IMR-90 (cell line): ENCODE results near the gene DPCD. TPM values are rescaled to one million over a fixed set of nuclear protein-coding genes. Genes with fewer than 3 reads are reported as not detected.

Experiments
- ATAC-seq: fragments of 200-7000 bp; cut with Tn5 transposase; 2 replicates; pipeline ENCODE4 v1.9.1; 2020; ENCODE audit warnings: low read depth, mild to moderate bottlenecking, moderate library complexity
- BruUV-seq: library from RNA; stranded (reverse); fragments of 400-500 nt; replicated peaks from 2 replicates; lab custom pipeline; 2021; lab: Mats Ljungman, UMichigan
- CTCF ChIA-PET: fragments of 300-600 bp; formaldehyde crosslinking; extraction: SDS; loops from one replicate; lab custom pipeline; 2021; ENCODE audit warnings: antibody characterized with exemption; lab: Yijun Ruan, JAX
- POLR2A ChIA-PET: fragments of 300-600 bp; sonication (Branson Sonifier 250); formaldehyde crosslinking; loops from one replicate; lab custom pipeline; 2022; ENCODE audit warnings: antibody characterized with exemption; ENCODE audit not compliant: unreplicated experiment; lab: Charles Lee
- DNase-seq: peaks from one replicate; pipeline ENCODE4 v3.0.0; 2013
- H2AFZ ChIP-seq: replicated peaks from 2 replicates; pipeline ENCODE3; 2013; ENCODE audit warnings: low read length, mild to moderate bottlenecking; ENCODE audit not compliant: poor library complexity
- H2AK5ac ChIP-seq: 2 replicates; pipeline ENCODE4 v1.6.1; 2013; ENCODE audit warnings: low read depth, low read length, inconsistent platforms
- H2AK9ac ChIP-seq: replicated peaks from 2 replicates; pipeline ENCODE3; 2013; ENCODE audit warnings: mild to moderate bottlenecking, low read depth, low read length, moderate library complexity; ENCODE audit not compliant: poor library complexity
- H2BK120ac ChIP-seq: 2 replicates; pipeline ENCODE4 v1.6.1; 2013; ENCODE audit warnings: low read depth, low read length, inconsistent platforms
- H2BK15ac ChIP-seq: 3 replicates; pipeline ENCODE4 v1.6.1; 2013; ENCODE audit warnings: low read depth, low read length, inconsistent platforms
- H2BK20ac ChIP-seq: 2 replicates; pipeline ENCODE4 v1.6.1; 2013; ENCODE audit warnings: low read depth, mild to moderate bottlenecking, inconsistent platforms, low read length, moderate library complexity
- H2BK5ac ChIP-seq: 2 replicates; pipeline ENCODE4 v1.6.1; 2013; ENCODE audit warnings: mild to moderate bottlenecking, low read depth, low read length, inconsistent platforms; ENCODE audit not compliant: poor library complexity, severe bottlenecking
- H3K14ac ChIP-seq: replicated peaks from 2 replicates; pipeline ENCODE4 v1.6.1; 2013; ENCODE audit warnings: low read depth, low read length, inconsistent platforms
- H3K18ac ChIP-seq: 2 replicates; pipeline ENCODE4 v1.6.1; 2013; ENCODE audit warnings: low read depth, low read length, control low read depth
- H3K23ac ChIP-seq: 2 replicates; pipeline ENCODE4 v1.6.1; 2013; ENCODE audit warnings: low read depth, low read length, inconsistent platforms
- H3K27ac ChIP-seq: 2 replicates; pipeline ENCODE4 v1.5.1; 2013; ENCODE audit warnings: mild to moderate bottlenecking, control low read depth, low read length; ENCODE audit not compliant: insufficient read depth
- H3K27me3 ChIP-seq: 2 replicates; pipeline ENCODE4 v1.6.1; 2013; ENCODE audit warnings: low read length; ENCODE audit not compliant: control insufficient read depth, insufficient read depth
- H3K36me3 ChIP-seq: 2 replicates; pipeline ENCODE4 v1.6.1; 2013; ENCODE audit warnings: low read length, mixed read lengths; ENCODE audit not compliant: control insufficient read depth, insufficient read depth
- H3K4ac ChIP-seq: 2 replicates; pipeline ENCODE4 v1.6.1; 2013; ENCODE audit warnings: low read depth, low read length, inconsistent platforms
- H3K4me1 ChIP-seq: 2 replicates; pipeline ENCODE4 v1.6.1; 2013; ENCODE audit warnings: low read length, mixed read lengths; ENCODE audit not compliant: control insufficient read depth, insufficient read depth
- H3K4me2 ChIP-seq: 2 replicates; pipeline ENCODE4 v1.6.1; 2013; ENCODE audit warnings: low read depth, mild to moderate bottlenecking, control low read depth, low read length, moderate library complexity
- H3K4me3 ChIP-seq: 2 replicates; pipeline ENCODE4 v1.5.1; 2013; ENCODE audit warnings: low read depth, mild to moderate bottlenecking, control low read depth, low read length, moderate library complexity; ENCODE audit not compliant: insufficient read depth
- H3K56ac ChIP-seq: 2 replicates; pipeline ENCODE4 v1.6.1; 2013; ENCODE audit warnings: low read length, inconsistent platforms; ENCODE audit not compliant: insufficient read depth; ENCODE audit errors: extremely low read depth
- H3K79me1 ChIP-seq, 2 experiments: 2 replicates each; pipeline ENCODE4 v1.6.1; 2013; ENCODE audit warnings: low read length in 2 of 2, inconsistent platforms in 1 of 2, low read depth in 1 of 2
- H3K9ac ChIP-seq: 2 replicates; pipeline ENCODE4 v1.6.1; 2013; ENCODE audit warnings: low read depth, low read length, control low read depth
- H3K9me1 ChIP-seq: 2 replicates; pipeline ENCODE4 v1.6.1; 2013; ENCODE audit warnings: low read length, inconsistent platforms; ENCODE audit not compliant: insufficient read depth
- H3K9me3 ChIP-seq: 2 replicates; pipeline ENCODE4 v1.6.1; 2013; ENCODE audit warnings: low read length; ENCODE audit not compliant: control insufficient read depth, insufficient read depth
- H4K20me1 ChIP-seq: 2 replicates; pipeline ENCODE4 v1.6.1; 2013; ENCODE audit warnings: low read length, inconsistent platforms; ENCODE audit not compliant: insufficient read depth
- H4K5ac ChIP-seq: 2 replicates; pipeline ENCODE4 v1.6.1; 2013; ENCODE audit warnings: mild to moderate bottlenecking, low read depth, low read length, control low read depth
- H4K8ac ChIP-seq, 2 experiments: 2 replicates each; pipeline ENCODE4 v1.6.1; 2013; ENCODE audit warnings: low read depth in 2 of 2, low read length in 2 of 2, control low read depth in 1 of 2, inconsistent platforms in 1 of 2
- H4K91ac ChIP-seq: 2 replicates; pipeline ENCODE4 v1.6.1; 2013; ENCODE audit warnings: low read depth, low read length, inconsistent platforms; ENCODE audit not compliant: insufficient read depth
- BHLHE40 ChIP-seq: fragments of 150-350 bp; IDR thresholded peaks from 2 replicates; pipeline ENCODE4 v1.6.1; 2016; ENCODE audit warnings: mild to moderate bottlenecking, low read depth, low read length
- CEBPB ChIP-seq: IDR thresholded peaks from 2 replicates; pipeline ENCODE4 v1.6.1; 2012; ENCODE audit warnings: low read depth, low read length, improper control_type of control experiment
- FOS ChIP-seq: fragments of 150-350 bp; IDR thresholded peaks from 2 replicates; pipeline ENCODE4 v1.6.1; 2016; ENCODE audit warnings: low read depth, low read length
- MXI1 ChIP-seq: IDR thresholded peaks from 2 replicates; pipeline ENCODE4 v1.6.1; 2012; ENCODE audit warnings: low read depth, mild to moderate bottlenecking, low read length, moderate library complexity, borderline replicate concordance
- NFE2L2 ChIP-seq: fragments of 150-350 bp; IDR thresholded peaks from 2 replicates; pipeline ENCODE4 v1.6.1; 2016; ENCODE audit warnings: low read depth, mild to moderate bottlenecking, low read length
- RAD21 ChIP-seq: IDR thresholded peaks from 2 replicates; pipeline ENCODE4 v1.6.1; 2012; ENCODE audit warnings: low read length, improper control_type of control experiment
- WGBS, 2 experiments: methylation state at CpG; one replicate each; pipeline versions ENCODE4 v1.1.5 to v1.1.7; 2013; ENCODE audit warnings: missing lambda C conversion rate in 2 of 2; ENCODE audit not compliant: insufficient read length in 1 of 2; ENCODE audit errors: extremely low coverage in 2 of 2; 5-methylcytosine and 5-hydroxymethylcytosine counted together
- dilution Hi-C: fragments of 300-500 bp; cut with HindIII; formaldehyde crosslinking; loops from one replicate; pipeline ENCODE4 v1.14.3; 2018; ENCODE audit warnings: low sequenced_read_pairs; ENCODE audit not compliant: unreplicated experiment
- in situ Hi-C: fragments of 300-500 bp; cut with MboI; formaldehyde crosslinking; loops from 3 replicates; pipeline ENCODE4 v1.14.3; 2019; ENCODE audit warnings: low sequenced_read_pairs, inconsistent platforms, mixed read lengths
- intact Hi-C: fragments of 100-400 bp; cut with micrococcal nuclease; formaldehyde crosslinking; loops from 2 replicates; pipeline ENCODE4 v1.10.0; 2022
- polyA plus RNA-seq, 3 experiments: library from polyadenylated mRNA; depleted of rRNA; stranded (reverse); fragments of >200 nt; gene quantifications; 2 replicates each; pipeline ENCODE4 v1.2.3, GENCODE V29; 2012; ENCODE audit warnings: low replicate concordance in 1 of 3
- total RNA-seq: library from RNA; depleted of rRNA; stranded (reverse); fragments of >200 nt; gene quantifications from 2 replicates; pipeline ENCODE4 v1.2.3, GENCODE V29; 2012
- TF ChIP-seq, protein P1 (sequence below): conservative IDR thresholded peaks from 2 replicates; pipeline ENCODE4 v1.5.1; 2012; ENCODE audit warnings: mild to moderate bottlenecking, low read depth, low read length, improper control_type of control experiment
- TF ChIP-seq, protein P2 (sequence below): fragments of 150-350 bp; IDR thresholded peaks from 2 replicates; pipeline ENCODE4 v1.6.1; 2016; ENCODE audit warnings: low read depth, mild to moderate bottlenecking, low read length, moderate library complexity, borderline replicate concordance

DPCD gene
- total and polyA plus RNA-seq, 2 of the 4 experiments (the other 2 are of a cell fraction) = 59.1 to 73.7 TPM

- no peak overlapping the region for H3K56ac ChIP-seq
- no peak overlapping the region for H3K14ac ChIP-seq
- no peak overlapping the region for H2BK5ac ChIP-seq
- no peak overlapping the region for H3K18ac ChIP-seq
- H3K79me1 ChIP-seq = no peaks in the 10 kb centered on the region; a peak in 1 of 4 replicates
- in situ Hi-C loops = no loop called here
- H3K4ac ChIP-seq = no peak overlapping the region
- peaks cover 7% of the 10 kb centered on the region; the same call in 1 of the 2 replicates for H4K20me1 ChIP-seq
- ATAC-seq = no peak
- no peaks in the 10 kb centered on the region for H3K4me1 ChIP-seq
- H3K4me2 ChIP-seq = no peak overlapping the region
- H2BK120ac ChIP-seq = no peak overlapping the region
- H2BK20ac ChIP-seq = no peak overlapping the region
- no peak overlapping the region for H3K9ac ChIP-seq
- BruUV-seq = no TSS peak
- H3K27ac ChIP-seq = no peak overlapping the region
- H3K9me1 ChIP-seq = peaks cover 7% of the 10 kb centered on the region; the same call in 1 of the 2 replicates
- intact Hi-C loops = no loop called here
- H4K91ac ChIP-seq = no peak overlapping the region
- no peak overlapping the region for H2BK15ac ChIP-seq
- H2AFZ ChIP-seq = no peak overlapping the region
- dilution Hi-C loops = no loop called here
- no peak overlapping the region for H3K23ac ChIP-seq
- ChIA-PET CTCF (interaction anchor here (0.6 kb wide), 1 partner anchor 60 kb away, joined by 3 read pairs; no protein-coding TSS in a partner anchor), POLR2A (no interaction called here)
- WGBS, 2 experiments = no CpG with 5 or more reads among the region's 13 CpGs
- no peak for DNase-seq
- TF ChIP-seq RAD21 (no peak), MXI1 (no peak), FOS (no peak), NFE2L2 (no peak), CEBPB (no peak), BHLHE40 (no peak)
- TF ChIP-seq, protein P1, sequence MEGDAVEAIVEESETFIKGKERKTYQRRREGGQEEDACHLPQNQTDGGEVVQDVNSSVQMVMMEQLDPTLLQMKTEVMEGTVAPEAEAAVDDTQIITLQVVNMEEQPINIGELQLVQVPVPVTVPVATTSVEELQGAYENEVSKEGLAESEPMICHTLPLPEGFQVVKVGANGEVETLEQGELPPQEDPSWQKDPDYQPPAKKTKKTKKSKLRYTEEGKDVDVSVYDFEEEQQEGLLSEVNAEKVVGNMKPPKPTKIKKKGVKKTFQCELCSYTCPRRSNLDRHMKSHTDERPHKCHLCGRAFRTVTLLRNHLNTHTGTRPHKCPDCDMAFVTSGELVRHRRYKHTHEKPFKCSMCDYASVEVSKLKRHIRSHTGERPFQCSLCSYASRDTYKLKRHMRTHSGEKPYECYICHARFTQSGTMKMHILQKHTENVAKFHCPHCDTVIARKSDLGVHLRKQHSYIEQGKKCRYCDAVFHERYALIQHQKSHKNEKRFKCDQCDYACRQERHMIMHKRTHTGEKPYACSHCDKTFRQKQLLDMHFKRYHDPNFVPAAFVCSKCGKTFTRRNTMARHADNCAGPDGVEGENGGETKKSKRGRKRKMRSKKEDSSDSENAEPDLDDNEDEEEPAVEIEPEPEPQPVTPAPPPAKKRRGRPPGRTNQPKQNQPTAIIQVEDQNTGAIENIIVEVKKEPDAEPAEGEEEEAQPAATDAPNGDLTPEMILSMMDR = no peak
- TF ChIP-seq, protein P2, sequence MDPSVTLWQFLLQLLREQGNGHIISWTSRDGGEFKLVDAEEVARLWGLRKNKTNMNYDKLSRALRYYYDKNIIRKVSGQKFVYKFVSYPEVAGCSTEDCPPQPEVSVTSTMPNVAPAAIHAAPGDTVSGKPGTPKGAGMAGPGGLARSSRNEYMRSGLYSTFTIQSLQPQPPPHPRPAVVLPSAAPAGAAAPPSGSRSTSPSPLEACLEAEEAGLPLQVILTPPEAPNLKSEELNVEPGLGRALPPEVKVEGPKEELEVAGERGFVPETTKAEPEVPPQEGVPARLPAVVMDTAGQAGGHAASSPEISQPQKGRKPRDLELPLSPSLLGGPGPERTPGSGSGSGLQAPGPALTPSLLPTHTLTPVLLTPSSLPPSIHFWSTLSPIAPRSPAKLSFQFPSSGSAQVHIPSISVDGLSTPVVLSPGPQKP = no peak
- no peak overlapping the region for H2AK9ac ChIP-seq
- no peak overlapping the region for H3K4me3 ChIP-seq
- no peaks in the 10 kb centered on the region for H3K27me3 ChIP-seq
- no peak overlapping the region for H4K8ac ChIP-seq
- H4K5ac ChIP-seq = no peak overlapping the region
- no peaks in the 10 kb centered on the region; the same call in 1 of the 2 replicates for H3K36me3 ChIP-seq
- no peaks in the 10 kb centered on the region for H3K9me3 ChIP-seq
- H2AK5ac ChIP-seq = no peak overlapping the region
Observed at GRCh38 chr10:101629837-101630632, 41.9 kb downstream of the DPCD start.
